SK-N-MC (cell line): ENCODE data around the gene IL19.

ENCODE experiments used
- EZH2 ChIP-seq: fragments of 200-600 bp; sonication (generic); IDR thresholded peaks from one replicate; pipeline ENCODE4 v1.6.1; 2017; ENCODE audit warnings: antibody characterized with exemption
- FOXP2 ChIP-seq: optimal IDR thresholded peaks from 2 replicates; pipeline ENCODE3; 2011; ENCODE audit warnings: mild to moderate bottlenecking, moderate library complexity; ENCODE audit not compliant: insufficient read depth; ENCODE audit errors: extremely low read length, control extremely low read depth
- POLR2AphosphoS5 ChIP-seq: IDR thresholded peaks from 2 replicates; pipeline ENCODE4 v1.6.1; 2012; ENCODE audit warnings: mild to moderate bottlenecking, low read depth, low read length, borderline replicate concordance

GRCh38 chr1:206782448-206782847 lies 11.9 kb downstream of the IL19 start:
- TF ChIP-seq FOXP2 (no peak), EZH2 (no peak), POLR2AphosphoS5 (no peak)
